GM18520 (cell line): Measurements from ENCODE around the gene MPZL1.

Experiments
- ATAC-seq: cut with Tn5 transposase; IDR thresholded peaks from one replicate; pipeline ENCODE4 v1.9.1; 2021; ENCODE audit not compliant: unreplicated experiment

The MPZL1 gene

GRCh38 chr1:167748906-167749305, 27.1 kb downstream of the MPZL1 start:
- ATAC-seq: no peak

- no peak for ATAC-seq
These were observed 28.0 kb downstream of the MPZL1 start for GRCh38 chr1:167749741-167750140.

GRCh38 chr1:167750641-167751040, 28.9 kb downstream of the MPZL1 start:
- ATAC-seq: no peak

GRCh38 chr1:167751676-167752075, 29.9 kb downstream of the MPZL1 start:
- no peak for ATAC-seq

- peak; percentile 9 for ATAC-seq
These were observed 30.6 kb downstream of the MPZL1 start for GRCh38 chr1:167752219-167752985.

GRCh38 chr1:167755654-167756053, 33.9 kb downstream of the MPZL1 start:
- ATAC-seq: no peak

GRCh38 chr1:167756730-167757405, 35.1 kb downstream of the MPZL1 start:
- no peak for ATAC-seq

GRCh38 chr1:167757433-167758309, 35.9 kb downstream of the MPZL1 start:
- ATAC-seq: no peak

GRCh38 chr1:167761400-167761799, 39.6 kb downstream of the MPZL1 start:
- ATAC-seq: no peak

GRCh38 chr1:167762061-167762746, 40.4 kb downstream of the MPZL1 start:
- ATAC-seq: no peak

- ATAC-seq: no peak
These were observed 41.9 kb downstream of the MPZL1 start for GRCh38 chr1:167763525-167764220.

- no peak for ATAC-seq
These were observed 42.9 kb downstream of the MPZL1 start for GRCh38 chr1:167764458-167765330.

- ATAC-seq: no peak
These were observed 43.7 kb downstream of the MPZL1 start for GRCh38 chr1:167765496-167765895.

- ATAC-seq: no peak
These were observed 44.8 kb downstream of the MPZL1 start for GRCh38 chr1:167766538-167766937.

- ATAC-seq: no peak
These were observed 46.0 kb downstream of the MPZL1 start for GRCh38 chr1:167767761-167768160.

GRCh38 chr1:167770127-167770526, 48.3 kb downstream of the MPZL1 start:
- ATAC-seq: no peak

- no peak for ATAC-seq
These were observed 50.7 kb downstream of the MPZL1 start for GRCh38 chr1:167772436-167772835.

- ATAC-seq: no peak
These were observed 51.7 kb downstream of the MPZL1 start for GRCh38 chr1:167773516-167773915.

GRCh38 chr1:167774710-167775109, 52.9 kb downstream of the MPZL1 start:
- ATAC-seq: no peak
